ENCODE data around the gene SERTAD4. TPM values are rescaled to one million over a fixed set of nuclear protein-coding genes. Genes with fewer than 3 reads are reported as not detected.
"Not testable (repeated sequence)": the region's sequence is repeated elsewhere in the genome, so short reads cannot be mapped to it uniquely, and the experiment has no call there.

The SERTAD4 gene
- total RNA-seq, 1 donor, result under 0.01 TPM

GRCh38 chr1:210262897-210263272 lies 30.3 kb downstream of the SERTAD4 start:
- H3K4me3 ChIP-seq (ENCODE audit: low read length), result no peak overlapping the region
- no peaks in the 10 kb centered on the region for H3K4me1 ChIP-seq (ENCODE audit: insufficient read depth, low read length)
- H3K27me3 ChIP-seq (ENCODE audit: insufficient read depth, low read length), result no peaks in the 10 kb centered on the region
- H3K9me3 ChIP-seq (ENCODE audit: low read depth, low read length), result no peaks in the 10 kb centered on the region

GRCh38 chr1:210263963-210264362 lies 31.4 kb downstream of the SERTAD4 start:
- H3K27me3 ChIP-seq (ENCODE audit: insufficient read depth, low read length), result no peaks in the 10 kb centered on the region
- H3K9me3 ChIP-seq (ENCODE audit: low read depth, low read length), result no peaks in the 10 kb centered on the region
- no peaks in the 10 kb centered on the region for H3K4me1 ChIP-seq (ENCODE audit: insufficient read depth, low read length)
- no peak overlapping the region for H3K4me3 ChIP-seq (ENCODE audit: low read length)

- H3K9me3 ChIP-seq (ENCODE audit: low read depth, low read length), result no peaks in the 10 kb centered on the region
- no peak overlapping the region for H3K4me3 ChIP-seq (ENCODE audit: low read length)
- no peaks in the 10 kb centered on the region for H3K4me1 ChIP-seq (ENCODE audit: insufficient read depth, low read length)
- no peaks in the 10 kb centered on the region for H3K27me3 ChIP-seq (ENCODE audit: insufficient read depth, low read length)
These were observed 32.1 kb downstream of the SERTAD4 start for GRCh38 chr1:210264496-210265380.

GRCh38 chr1:210265392-210265955 lies 32.9 kb downstream of the SERTAD4 start:
- H3K27me3 ChIP-seq (ENCODE audit: insufficient read depth, low read length); H3K9me3 ChIP-seq (ENCODE audit: low read depth, low read length); H3K4me1 ChIP-seq (ENCODE audit: insufficient read depth, low read length); H3K4me3 ChIP-seq (ENCODE audit: low read length): not testable (repeated sequence)

- Histone ChIP-seq H3K9me3 (ENCODE audit: low read depth, low read length) (no peaks in the 10 kb centered on the region), H3K27me3 (ENCODE audit: insufficient read depth, low read length) (no peaks in the 10 kb centered on the region), H3K4me1 (ENCODE audit: insufficient read depth, low read length) (no peaks in the 10 kb centered on the region), H3K4me3 (ENCODE audit: low read length) (no peak overlapping the region)
These were observed 37.4 kb downstream of the SERTAD4 start for GRCh38 chr1:210269981-210270380.

- H3K4me1 ChIP-seq (ENCODE audit: insufficient read depth, low read length), result no peaks in the 10 kb centered on the region
- H3K4me3 ChIP-seq (ENCODE audit: low read length), result no peak overlapping the region
- no peaks in the 10 kb centered on the region for H3K27me3 ChIP-seq (ENCODE audit: insufficient read depth, low read length)
- H3K9me3 ChIP-seq (ENCODE audit: low read depth, low read length), result no peaks in the 10 kb centered on the region
These were observed 40.1 kb downstream of the SERTAD4 start for GRCh38 chr1:210272666-210273065.

- Histone ChIP-seq H3K27me3 (ENCODE audit: insufficient read depth, low read length) (no peaks in the 10 kb centered on the region), H3K4me3 (ENCODE audit: low read length) (no peak overlapping the region), H3K9me3 (ENCODE audit: low read depth, low read length) (no peaks in the 10 kb centered on the region), H3K4me1 (ENCODE audit: insufficient read depth, low read length) (no peaks in the 10 kb centered on the region)
These were observed 47.6 kb downstream of the SERTAD4 start for GRCh38 chr1:210280221-210280620.

GRCh38 chr1:210288116-210288515 lies 55.5 kb downstream of the SERTAD4 start:
- Histone ChIP-seq H3K4me1 (ENCODE audit: insufficient read depth, low read length) (peaks cover 3% of the 10 kb centered on the region), H3K9me3 (ENCODE audit: low read depth, low read length) (no peaks in the 10 kb centered on the region), H3K4me3 (ENCODE audit: low read length) (no peak overlapping the region), H3K27me3 (ENCODE audit: insufficient read depth, low read length) (peaks cover 35% of the 10 kb centered on the region)

GRCh38 chr1:210289248-210289647 lies 56.7 kb downstream of the SERTAD4 start:
- no peak overlapping the region for H3K4me3 ChIP-seq (ENCODE audit: low read length)
- H3K9me3 ChIP-seq (ENCODE audit: low read depth, low read length), result no peaks in the 10 kb centered on the region
- H3K4me1 ChIP-seq (ENCODE audit: insufficient read depth, low read length), result peaks cover 3% of the 10 kb centered on the region
- H3K27me3 ChIP-seq (ENCODE audit: insufficient read depth, low read length), result peaks cover 40% of the 10 kb centered on the region

- peaks cover 3% of the 10 kb centered on the region for H3K4me1 ChIP-seq (ENCODE audit: insufficient read depth, low read length)
- peaks cover 38% of the 10 kb centered on the region for H3K27me3 ChIP-seq (ENCODE audit: insufficient read depth, low read length)
- H3K9me3 ChIP-seq (ENCODE audit: low read depth, low read length), result no peaks in the 10 kb centered on the region
These were observed 58.6 kb downstream of the SERTAD4 start for GRCh38 chr1:210291081-210291764.

GRCh38 chr1:210291786-210292230 lies 59.2 kb downstream of the SERTAD4 start:
- no peak overlapping the region for H3K4me3 ChIP-seq (ENCODE audit: low read length)
- no peaks in the 10 kb centered on the region for H3K9me3 ChIP-seq (ENCODE audit: low read depth, low read length)
- H3K27me3 ChIP-seq (ENCODE audit: insufficient read depth, low read length), result peaks cover 38% of the 10 kb centered on the region
- H3K4me1 ChIP-seq (ENCODE audit: insufficient read depth, low read length), result peaks cover 3% of the 10 kb centered on the region

More at GRCh38 chr1:210291081-210291764, 58.6 kb downstream of the SERTAD4 start:
- H3K4me3 ChIP-seq (ENCODE audit: low read length), result no peak overlapping the region

GRCh38 chr1:210292231-210292871 lies 59.8 kb downstream of the SERTAD4 start:
- Histone ChIP-seq H3K9me3 (ENCODE audit: low read depth, low read length) (no peaks in the 10 kb centered on the region), H3K27me3 (ENCODE audit: insufficient read depth, low read length) (peaks cover 38% of the 10 kb centered on the region), H3K4me1 (ENCODE audit: insufficient read depth, low read length) (peaks cover 3% of the 10 kb centered on the region), H3K4me3 (ENCODE audit: low read length) (no peak overlapping the region)

- Histone ChIP-seq H3K4me1 (ENCODE audit: insufficient read depth, low read length) (peaks cover 3% of the 10 kb centered on the region), H3K27me3 (ENCODE audit: insufficient read depth, low read length) (peaks cover 38% of the 10 kb centered on the region), H3K9me3 (ENCODE audit: low read depth, low read length) (no peaks in the 10 kb centered on the region), H3K4me3 (ENCODE audit: low read length) (no peak overlapping the region)
These were observed 60.6 kb downstream of the SERTAD4 start for GRCh38 chr1:210293171-210293607.

- H3K9me3 ChIP-seq (ENCODE audit: low read depth, low read length), result no peaks in the 10 kb centered on the region
- H3K27me3 ChIP-seq (ENCODE audit: insufficient read depth, low read length), result peaks cover 35% of the 10 kb centered on the region
- H3K4me1 ChIP-seq (ENCODE audit: insufficient read depth, low read length), result peaks cover 3% of the 10 kb centered on the region
- H3K4me3 ChIP-seq (ENCODE audit: low read length), result no peak overlapping the region
These were observed 62.6 kb downstream of the SERTAD4 start for GRCh38 chr1:210294999-210295745.
